ENCODE data around the gene ZNF407.

ZNF407 gene

DNA sequence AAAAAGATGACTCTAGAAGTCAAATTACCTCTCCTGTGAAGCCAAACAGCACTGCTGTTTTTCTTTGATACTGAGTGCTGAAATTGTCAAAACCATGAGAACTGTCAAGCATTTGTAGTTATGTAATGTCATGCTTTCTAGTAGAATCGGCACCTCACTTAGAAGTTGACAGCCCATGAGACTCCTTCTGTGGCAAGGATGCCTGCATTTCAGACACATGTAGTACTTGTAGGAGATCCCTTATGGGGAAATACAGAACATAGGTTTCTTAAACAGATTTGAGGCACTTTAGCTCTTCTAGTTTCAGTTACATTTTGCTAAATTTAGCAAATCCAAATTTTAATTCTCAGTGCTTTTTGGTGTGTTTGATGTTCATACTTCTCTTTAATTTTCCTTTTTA is 15.7 kb downstream of the ZNF407 start:
- no peak overlapping the region for H3K27ac ChIP-seq (ENCODE audit: low read length)
- no peak overlapping the region for H3K4me2 ChIP-seq (ENCODE audit: insufficient read depth, low read length)
- TF ChIP-seq EZH2 (IDR thresholded peaks at IDR 0.05; ENCODE audit: borderline replicate concordance, low read depth, low read length, severe bottlenecking) = no peak
- TF ChIP-seq, protein P1, sequence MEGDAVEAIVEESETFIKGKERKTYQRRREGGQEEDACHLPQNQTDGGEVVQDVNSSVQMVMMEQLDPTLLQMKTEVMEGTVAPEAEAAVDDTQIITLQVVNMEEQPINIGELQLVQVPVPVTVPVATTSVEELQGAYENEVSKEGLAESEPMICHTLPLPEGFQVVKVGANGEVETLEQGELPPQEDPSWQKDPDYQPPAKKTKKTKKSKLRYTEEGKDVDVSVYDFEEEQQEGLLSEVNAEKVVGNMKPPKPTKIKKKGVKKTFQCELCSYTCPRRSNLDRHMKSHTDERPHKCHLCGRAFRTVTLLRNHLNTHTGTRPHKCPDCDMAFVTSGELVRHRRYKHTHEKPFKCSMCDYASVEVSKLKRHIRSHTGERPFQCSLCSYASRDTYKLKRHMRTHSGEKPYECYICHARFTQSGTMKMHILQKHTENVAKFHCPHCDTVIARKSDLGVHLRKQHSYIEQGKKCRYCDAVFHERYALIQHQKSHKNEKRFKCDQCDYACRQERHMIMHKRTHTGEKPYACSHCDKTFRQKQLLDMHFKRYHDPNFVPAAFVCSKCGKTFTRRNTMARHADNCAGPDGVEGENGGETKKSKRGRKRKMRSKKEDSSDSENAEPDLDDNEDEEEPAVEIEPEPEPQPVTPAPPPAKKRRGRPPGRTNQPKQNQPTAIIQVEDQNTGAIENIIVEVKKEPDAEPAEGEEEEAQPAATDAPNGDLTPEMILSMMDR (IDR thresholded peaks at IDR 0.05; ENCODE audit: borderline replicate concordance, extremely low read depth, low read length, poor library complexity, severe bottlenecking) = no peak
- ATAC-seq (ENCODE audit: insufficient read depth, low read depth) = no peak
- H3K4me1 ChIP-seq (ENCODE audit: insufficient read depth, low read length) = no peaks in the 10 kb centered on the region
- no peak overlapping the region for H3K9ac ChIP-seq (ENCODE audit: low read depth, low read length)
- H3K27me3 ChIP-seq (ENCODE audit: insufficient read depth, low read length, poor library complexity) = no peaks in the 10 kb centered on the region
- no peak for DNase-seq
- no peak overlapping the region for H3K4me3 ChIP-seq (ENCODE audit: low read depth in 1 of 2, low read length in 2 of 2)
- no peaks in the 10 kb centered on the region for H3K9me3 ChIP-seq (ENCODE audit: insufficient read depth, low read length, severe bottlenecking)
- H3K79me2 ChIP-seq (ENCODE audit: insufficient read depth, low read length) = peaks cover 57% of the 10 kb centered on the region
- H4K20me1 ChIP-seq (ENCODE audit: insufficient read depth, low read length) = peaks cover 39% of the 10 kb centered on the region; the same call in 1 of the 2 replicates
- no peak overlapping the region for H2AFZ ChIP-seq (ENCODE audit: low read depth, low read length)
- H3K36me3 ChIP-seq (ENCODE audit: insufficient read depth, low read length) = peaks cover 3% of the 10 kb centered on the region; the same call in 1 of the 2 replicates

DNA sequence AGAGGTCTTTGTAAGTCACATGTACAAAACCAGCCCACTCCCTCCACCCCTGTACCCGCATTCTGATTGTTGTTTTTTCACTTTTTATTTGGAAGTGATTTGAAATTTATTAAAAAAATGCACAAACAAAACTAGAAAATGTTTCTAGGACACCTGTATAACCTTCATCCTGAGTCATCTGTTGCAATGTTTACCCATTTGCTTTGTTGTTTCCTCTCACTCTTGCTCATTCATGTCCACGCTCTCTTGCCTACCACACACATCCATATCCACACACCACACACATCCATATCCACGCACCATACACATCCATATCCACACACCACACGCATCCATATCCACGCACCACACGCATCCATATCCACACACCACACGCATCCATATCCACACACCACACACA is 18.8 kb downstream of the ZNF407 start:
- TF ChIP-seq EZH2 (IDR thresholded peaks at IDR 0.05; ENCODE audit: borderline replicate concordance, low read depth, low read length, severe bottlenecking) = no peak
- TF ChIP-seq, protein P1 (IDR thresholded peaks at IDR 0.05; ENCODE audit: borderline replicate concordance, extremely low read depth, low read length, poor library complexity, severe bottlenecking) = no peak
- Histone ChIP-seq H3K27ac (ENCODE audit: low read length) (no peak overlapping the region), H3K4me3 (ENCODE audit: low read depth in 1 of 2, low read length in 2 of 2) (no peak overlapping the region), H4K20me1 (ENCODE audit: insufficient read depth, low read length) (peaks cover 35% of the 10 kb centered on the region; the same call in 1 of the 2 replicates), H3K27me3 (ENCODE audit: insufficient read depth, low read length, poor library complexity) (no peaks in the 10 kb centered on the region), H3K79me2 (ENCODE audit: insufficient read depth, low read length) (peaks cover 48% of the 10 kb centered on the region), H3K36me3 (ENCODE audit: insufficient read depth, low read length) (peaks cover 3% of the 10 kb centered on the region; the same call in 1 of the 2 replicates), H3K9ac (ENCODE audit: low read depth, low read length) (no peak overlapping the region), H2AFZ (ENCODE audit: low read depth, low read length) (no peak overlapping the region), H3K9me3 (ENCODE audit: insufficient read depth, low read length, severe bottlenecking) (no peaks in the 10 kb centered on the region), H3K4me2 (ENCODE audit: insufficient read depth, low read length) (no peak overlapping the region), H3K4me1 (ENCODE audit: insufficient read depth, low read length) (no peaks in the 10 kb centered on the region)
- DNase-seq (no peak), ATAC-seq (ENCODE audit: insufficient read depth, low read depth) (no peak)

DNA sequence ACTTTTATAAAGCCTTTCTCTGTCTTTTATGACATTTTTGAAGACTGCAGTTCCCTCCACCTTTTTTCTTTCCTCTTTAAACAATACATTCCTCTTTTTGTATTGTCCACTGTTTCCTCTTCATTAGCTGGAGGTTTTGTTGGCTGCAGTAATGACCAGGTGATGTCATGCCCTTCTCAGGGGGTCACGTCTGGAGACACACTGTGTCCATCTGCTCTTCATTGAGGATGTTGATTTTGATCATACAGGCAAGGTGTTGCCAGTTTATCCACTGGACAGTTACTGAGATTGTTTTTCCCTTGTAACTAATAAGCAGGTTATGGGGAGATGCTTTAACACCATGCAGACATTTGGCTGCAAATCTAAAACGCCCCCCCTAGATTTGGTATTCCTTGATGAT is 19.8 kb downstream of the ZNF407 start:
- no peaks in the 10 kb centered on the region for H3K4me1 ChIP-seq (ENCODE audit: insufficient read depth, low read length)
- no peaks in the 10 kb centered on the region for H3K9me3 ChIP-seq (ENCODE audit: insufficient read depth, low read length, severe bottlenecking)
- H3K79me2 ChIP-seq (ENCODE audit: insufficient read depth, low read length) = peaks cover 48% of the 10 kb centered on the region
- no peak for DNase-seq
- H4K20me1 ChIP-seq (ENCODE audit: insufficient read depth, low read length) = peaks cover 31% of the 10 kb centered on the region; the same call in 1 of the 2 replicates
- no peak for ATAC-seq (ENCODE audit: insufficient read depth, low read depth)
- peaks cover 3% of the 10 kb centered on the region; the same call in 1 of the 2 replicates for H3K36me3 ChIP-seq (ENCODE audit: insufficient read depth, low read length)
- H3K27ac ChIP-seq (ENCODE audit: low read length) = no peak overlapping the region
- TF ChIP-seq, protein P1 (IDR thresholded peaks at IDR 0.05; ENCODE audit: borderline replicate concordance, extremely low read depth, low read length, poor library complexity, severe bottlenecking) = no peak
- no peak for TF ChIP-seq EZH2 (IDR thresholded peaks at IDR 0.05; ENCODE audit: borderline replicate concordance, low read depth, low read length, severe bottlenecking)
- no peak overlapping the region for H3K4me3 ChIP-seq (ENCODE audit: low read depth in 1 of 2, low read length in 2 of 2)
- no peak overlapping the region for H2AFZ ChIP-seq (ENCODE audit: low read depth, low read length)
- H3K4me2 ChIP-seq (ENCODE audit: insufficient read depth, low read length) = no peak overlapping the region
- no peaks in the 10 kb centered on the region for H3K27me3 ChIP-seq (ENCODE audit: insufficient read depth, low read length, poor library complexity)
- no peak overlapping the region for H3K9ac ChIP-seq (ENCODE audit: low read depth, low read length)

All from DND-41 (cell line).